PC-3 (cell line): ENCODE data around the gene MSL3. TPM values are rescaled to one million over a fixed set of nuclear protein-coding genes. Genes with fewer than 3 reads are reported as not detected.
A peak's percentile ranks its signal among the peaks of the same experiment; 100 is the strongest.

ENCODE experiments used
- ATAC-seq: fragments of 200-7000 bp; cut with Tn5 transposase; 2 replicates; pipeline ENCODE4 v1.9.1; 2020; ENCODE audit warnings: mild to moderate bottlenecking, moderate library complexity
- BruUV-seq: library from RNA; stranded (reverse); fragments of 400-500 nt; replicated peaks from 2 replicates; lab custom pipeline; 2021; lab: Mats Ljungman, UMichigan
- CTCF ChIA-PET: fragments of 300-600 bp; sonication (Branson Sonifier 250); formaldehyde crosslinking; loops from one replicate; lab custom pipeline; 2022; ENCODE audit warnings: antibody characterized with exemption; lab: Charles Lee
- POLR2A ChIA-PET: fragments of 300-600 bp; sonication (Branson Sonifier 250); formaldehyde crosslinking; loops from one replicate; lab custom pipeline; 2022; ENCODE audit warnings: antibody characterized with exemption; ENCODE audit not compliant: unreplicated experiment; lab: Charles Lee
- DNase-seq: peaks from one replicate; pipeline ENCODE4 v3.0.0-alpha.2; 2015
- H2AFZ ChIP-seq: fragments of 300-600 bp; sonication (generic); 2 replicates; pipeline ENCODE4 v1.6.0; 2016; ENCODE audit warnings: antibody characterized with exemption, low read length
- H3F3A ChIP-seq: fragments of 300-600 bp; sonication (generic); one replicate; pipeline ENCODE4 v1.6.0; 2017; ENCODE audit warnings: antibody characterized with exemption, low read length, control low read depth, mild to moderate bottlenecking; ENCODE audit not compliant: unreplicated experiment
- H3K27ac ChIP-seq: fragments of 300-600 bp; sonication (generic); 2 replicates; pipeline ENCODE4 v1.5.1; 2016; ENCODE audit warnings: mild to moderate bottlenecking, low read length
- H3K27me3 ChIP-seq: fragments of 300-600 bp; sonication (generic); 2 replicates; pipeline ENCODE4 v1.6.1; 2016; ENCODE audit warnings: low read length, mixed read lengths
- H3K36me3 ChIP-seq: fragments of 300-600 bp; sonication (generic); 2 replicates; pipeline ENCODE4 v1.6.1; 2016; ENCODE audit warnings: low read depth, mixed run types, low read length, mixed read lengths
- H3K4me1 ChIP-seq: fragments of 300-600 bp; sonication (generic); 2 replicates; pipeline ENCODE4 v1.5.1; 2016; ENCODE audit warnings: low read length; ENCODE audit not compliant: insufficient read depth
- H3K4me2 ChIP-seq: fragments of 300-600 bp; sonication (generic); 2 replicates; pipeline ENCODE4 v1.6.0; 2016; ENCODE audit warnings: low read length
- H3K4me3 ChIP-seq: fragments of 300-600 bp; sonication (generic); 2 replicates; pipeline ENCODE4 v1.5.1; 2016; ENCODE audit warnings: mild to moderate bottlenecking, low read length, mixed read lengths
- H3K79me2 ChIP-seq: fragments of 300-600 bp; sonication (generic); 2 replicates; pipeline ENCODE4 v1.6.1; 2017; ENCODE audit warnings: low read length, mixed read lengths
- H3K9ac ChIP-seq: fragments of 300-600 bp; sonication (generic); 2 replicates; pipeline ENCODE4 v1.6.0; 2016; ENCODE audit warnings: mild to moderate bottlenecking, low read length
- H3K9me2 ChIP-seq: fragments of 300-600 bp; sonication (generic); replicated peaks from 2 replicates; pipeline ENCODE4 v1.6.1; 2016; ENCODE audit warnings: mixed run types, low read length, mixed read lengths
- H3K9me3 ChIP-seq: fragments of 300-600 bp; sonication (generic); 2 replicates; pipeline ENCODE4 v1.6.1; 2016; ENCODE audit warnings: low read length, mixed read lengths
- H4K20me1 ChIP-seq: fragments of 300-600 bp; sonication (generic); 2 replicates; pipeline ENCODE4 v1.6.1; 2016; ENCODE audit warnings: low read length, mixed read lengths
- CTCF ChIP-seq: fragments of 300-600 bp; sonication (generic); conservative IDR thresholded peaks from 2 replicates; pipeline ENCODE4 v1.5.1; 2017; ENCODE audit warnings: antibody characterized with exemption, low read depth, mild to moderate bottlenecking, low read length
- EZH2 ChIP-seq: fragments of 300-600 bp; sonication (generic); IDR thresholded peaks from one replicate; pipeline ENCODE4 v1.6.1; 2017; ENCODE audit warnings: antibody characterized with exemption, mild to moderate bottlenecking, low read length; ENCODE audit not compliant: unreplicated experiment
- EZH2phosphoT487 ChIP-seq: fragments of 300-600 bp; sonication (generic); IDR thresholded peaks from 2 replicates; pipeline ENCODE4 v1.6.1; 2018; ENCODE audit warnings: mild to moderate bottlenecking, antibody characterized with exemption, low read length, borderline replicate concordance
- intact Hi-C: fragments of 100-400 bp; cut with micrococcal nuclease; formaldehyde crosslinking; loops from 2 replicates; pipeline ENCODE4 v1.9.0; 2023
- total RNA-seq: library from RNA; depleted of rRNA; stranded (reverse); fragments of >200 nt; gene quantifications from 2 replicates; pipeline ENCODE4 v1.2.3, GENCODE V29; 2014

MSL3 gene
- total RNA-seq, 1 experiment from 2014 or later, result 30.3 TPM

- Histone ChIP-seq H3K79me2 (peaks cover 11% of the 10 kb centered on the region), H3K36me3 (peaks cover 26% of the 10 kb centered on the region), H3K4me1 (peaks cover 33% of the 10 kb centered on the region), H3K27me3 (no peaks in the 10 kb centered on the region), H4K20me1 (no peaks in the 10 kb centered on the region), H3K4me3 (peak overlapping the region; percentile 84), H3F3A (peaks cover 13% of the 10 kb centered on the region), H3K9me2 (no peaks in the 10 kb centered on the region), H3K27ac (peak overlapping the region; percentile 17), H3K4me2 (peak overlapping the region; percentile 97), H3K9me3 (no peaks in the 10 kb centered on the region), H3K9ac (peak overlapping the region; percentile 92), H2AFZ (peak overlapping the region; percentile 88)
- no TSS peak for BruUV-seq
- POLR2A ChIA-PET, result interaction anchor here (0.7 kb wide), 1 partner anchor 9 kb away, joined by 13 read pairs; no protein-coding TSS in a partner anchor
- CTCF ChIA-PET, result interaction anchor here (0.5 to 0.7 kb wide), 5 partner anchors 13 to 377 kb away, joined by 3 read pairs; no protein-coding TSS in a partner anchor
- ATAC-seq (peak; percentile 87), DNase-seq (peak; percentile 91)
- TF ChIP-seq EZH2phosphoT487 (no peak), CTCF (no peak), EZH2 (no peak)
- intact Hi-C loops, result loop anchor here (5.0 kb wide), 3 partner anchors 72 to 297 kb away; no protein-coding TSS in a partner anchor
Measured at GRCh38 chrX:11759461-11760311, 1.6 kb downstream of the MSL3 start.

GRCh38 chrX:11760958-11761357 is 2.9 kb downstream of the MSL3 start:
- H3K9ac ChIP-seq, result no peak overlapping the region
- H3K27ac ChIP-seq, result no peak overlapping the region
- no peak overlapping the region for H3K4me3 ChIP-seq
- peaks cover 22% of the 10 kb centered on the region for H3K4me1 ChIP-seq
- ChIA-PET CTCF (no interaction called here), POLR2A (no interaction called here)
- peaks cover 11% of the 10 kb centered on the region for H3K79me2 ChIP-seq
- peaks cover 26% of the 10 kb centered on the region for H3K36me3 ChIP-seq
- H3K9me3 ChIP-seq, result no peaks in the 10 kb centered on the region
- no peak overlapping the region; the same call in 1 of the 2 replicates for H3K4me2 ChIP-seq
- no TSS peak for BruUV-seq
- TF ChIP-seq CTCF, result no peak
- no peak for TF ChIP-seq EZH2
- TF ChIP-seq EZH2phosphoT487, result no peak
- ATAC-seq (no peak), DNase-seq (no peak)
- no peak overlapping the region for H2AFZ ChIP-seq
- H4K20me1 ChIP-seq, result no peaks in the 10 kb centered on the region
- H3K27me3 ChIP-seq, result no peaks in the 10 kb centered on the region
- H3K9me2 ChIP-seq, result no peaks in the 10 kb centered on the region
- intact Hi-C loops, result no loop called here
- H3F3A ChIP-seq, result peaks cover 13% of the 10 kb centered on the region
